Muscle layer of colon (tissue), 2 donors: ENCODE data around the gene NKRF.
"Not testable (repeated sequence)": the region's sequence is repeated elsewhere in the genome, so short reads cannot be mapped to it uniquely, and the experiment has no call there.

Experiments
- H3K27ac ChIP-seq: one replicate; pipeline ENCODE4 v1.7.0; 2013; ENCODE audit warnings: low read depth, mild to moderate bottlenecking, low read length, moderate library complexity
- H3K27me3 ChIP-seq, 2 donors: one replicate each; pipeline ENCODE4 v1.7.0; 2013; ENCODE audit warnings: low read length in 2 of 2, mild to moderate bottlenecking in 2 of 2; ENCODE audit not compliant: insufficient read depth in 2 of 2, control insufficient read depth in 1 of 2
- H3K36me3 ChIP-seq: one replicate; pipeline ENCODE4 v1.7.0; 2013; ENCODE audit warnings: mild to moderate bottlenecking, low read length; ENCODE audit not compliant: insufficient read depth
- H3K4me1 ChIP-seq: one replicate; pipeline ENCODE4 v1.7.0; 2013; ENCODE audit warnings: mild to moderate bottlenecking, low read length; ENCODE audit not compliant: insufficient read depth
- H3K4me3 ChIP-seq, 2 donors: one replicate each; pipeline ENCODE4 v1.7.0; 2013; ENCODE audit warnings: low read length in 2 of 2, low read depth in 1 of 2, mild to moderate bottlenecking in 1 of 2, moderate library complexity in 1 of 2
- H3K9ac ChIP-seq: one replicate; pipeline ENCODE4 v1.7.0; 2013; ENCODE audit warnings: low read length
- H3K9me3 ChIP-seq: one replicate; pipeline ENCODE4 v1.7.0; 2013; ENCODE audit warnings: mild to moderate bottlenecking, low read length
- donor health status: abdominal sarcoma.
- donor health status: Adenocarcinoma of cecum.

NKRF gene

GRCh38 chrX:119606280-119607017 lies at the start of gene NKRF:
Gene NKRF, minus strand, starts transcription at chrX:119606424.
- Histone ChIP-seq H3K36me3 (no peaks in the 10 kb centered on the region), H3K4me1 (no peaks in the 10 kb centered on the region), H3K4me3 (peak within 1 kb of the TSS; percentile 64 to 76), H3K27me3 (no peaks in the 10 kb centered on the region), H3K9ac (peak within 1 kb of the TSS; percentile 70), H3K9me3 (no peaks in the 10 kb centered on the region), H3K27ac (peak within 1 kb of the TSS; percentile 76)

- no peak overlapping the region for H3K27ac ChIP-seq
- H3K4me3 ChIP-seq, result no peak overlapping the region
- peaks cover 7% of the 10 kb centered on the region for H3K4me1 ChIP-seq
- H3K27me3 ChIP-seq, result no peaks in the 10 kb centered on the region
- H3K36me3 ChIP-seq, result peaks cover 4% of the 10 kb centered on the region
- no peak overlapping the region for H3K9ac ChIP-seq
- H3K9me3 ChIP-seq, result no peaks in the 10 kb centered on the region
Observed at GRCh38 chrX:119655125-119655524, 48.9 kb upstream of the NKRF start.

GRCh38 chrX:119654112-119654531 lies 47.9 kb upstream of the NKRF start:
- peak overlapping the region in 1 of 2 donors; percentile 23 for H3K4me3 ChIP-seq
- H3K4me1 ChIP-seq, result peaks cover 7% of the 10 kb centered on the region
- no peaks in the 10 kb centered on the region for H3K27me3 ChIP-seq
- no peaks in the 10 kb centered on the region for H3K9me3 ChIP-seq
- H3K9ac ChIP-seq, result no peak overlapping the region
- peaks cover 9% of the 10 kb centered on the region for H3K36me3 ChIP-seq
- peak overlapping the region; percentile 42 for H3K27ac ChIP-seq

GRCh38 chrX:119648421-119648775 lies 42.2 kb upstream of the NKRF start:
- Histone ChIP-seq H3K36me3 (peaks cover 9% of the 10 kb centered on the region), H3K9me3 (no peaks in the 10 kb centered on the region), H3K4me3 (no peak overlapping the region), H3K27ac (no peak overlapping the region), H3K9ac (no peak overlapping the region), H3K27me3 (no peaks in the 10 kb centered on the region), H3K4me1 (no peaks in the 10 kb centered on the region)

- Histone ChIP-seq H3K9ac (no peak overlapping the region), H3K36me3 (peaks cover 9% of the 10 kb centered on the region), H3K27ac (no peak overlapping the region), H3K9me3 (no peaks in the 10 kb centered on the region), H3K4me1 (no peaks in the 10 kb centered on the region), H3K4me3 (no peak overlapping the region), H3K27me3 (no peaks in the 10 kb centered on the region)
Observed at GRCh38 chrX:119647552-119648420, 41.6 kb upstream of the NKRF start.

GRCh38 chrX:119647089-119647488 lies 40.9 kb upstream of the NKRF start:
- no peak overlapping the region for H3K9ac ChIP-seq
- H3K27me3 ChIP-seq, result no peaks in the 10 kb centered on the region
- H3K9me3 ChIP-seq, result no peaks in the 10 kb centered on the region
- H3K36me3 ChIP-seq, result peaks cover 9% of the 10 kb centered on the region
- H3K4me1 ChIP-seq, result no peaks in the 10 kb centered on the region
- H3K4me3 ChIP-seq, result no peak overlapping the region
- H3K27ac ChIP-seq, result no peak overlapping the region

GRCh38 chrX:119646515-119646914 lies 40.3 kb upstream of the NKRF start:
- H3K4me3 ChIP-seq, result no peak overlapping the region
- H3K9me3 ChIP-seq, result no peaks in the 10 kb centered on the region
- H3K27me3 ChIP-seq, result no peaks in the 10 kb centered on the region
- H3K27ac ChIP-seq, result no peak overlapping the region
- no peak overlapping the region for H3K9ac ChIP-seq
- H3K4me1 ChIP-seq, result no peaks in the 10 kb centered on the region
- H3K36me3 ChIP-seq, result peaks cover 9% of the 10 kb centered on the region

- Histone ChIP-seq H3K4me1 (no peaks in the 10 kb centered on the region), H3K36me3 (peaks cover 8% of the 10 kb centered on the region), H3K4me3 (no peak overlapping the region), H3K9me3 (no peaks in the 10 kb centered on the region), H3K27ac (no peak overlapping the region), H3K27me3 (no peaks in the 10 kb centered on the region), H3K9ac (no peak overlapping the region)
Observed at GRCh38 chrX:119643696-119644095, 37.5 kb upstream of the NKRF start.

GRCh38 chrX:119640731-119641170 lies 34.5 kb upstream of the NKRF start:
- H3K27ac ChIP-seq, result no peak overlapping the region

GRCh38 chrX:119638725-119639471 lies 32.7 kb upstream of the NKRF start:
- no peak overlapping the region for H3K9ac ChIP-seq
- no peaks in the 10 kb centered on the region for H3K27me3 ChIP-seq
- no peaks in the 10 kb centered on the region for H3K4me1 ChIP-seq
- peaks cover 8% of the 10 kb centered on the region for H3K36me3 ChIP-seq
- H3K4me3 ChIP-seq, result no peak overlapping the region
- H3K9me3 ChIP-seq, result no peaks in the 10 kb centered on the region
- H3K27ac ChIP-seq, result no peak overlapping the region

More at GRCh38 chrX:119640731-119641170, 34.5 kb upstream of the NKRF start:
- H3K4me3 ChIP-seq, result no peak overlapping the region
- H3K27me3 ChIP-seq, result no peaks in the 10 kb centered on the region
- no peaks in the 10 kb centered on the region for H3K9me3 ChIP-seq
- no peak overlapping the region for H3K9ac ChIP-seq
- peaks cover 8% of the 10 kb centered on the region for H3K36me3 ChIP-seq
- no peaks in the 10 kb centered on the region for H3K4me1 ChIP-seq

- H3K4me3 ChIP-seq, H3K27ac ChIP-seq, H3K27me3 ChIP-seq, H3K9ac ChIP-seq, H3K9me3 ChIP-seq, H3K4me1 ChIP-seq: not testable (repeated sequence)
- H3K36me3 ChIP-seq, result peaks cover 19% of the 10 kb centered on the region
Observed at GRCh38 chrX:119637421-119637820, 31.2 kb upstream of the NKRF start.
